K562 (cell line): ENCODE data around the gene VAPB. TPM values are rescaled to one million over a fixed set of nuclear protein-coding genes. Genes with fewer than 3 reads are reported as not detected.

Source experiments
- ATAC-seq: fragments of 200-7000 bp; cut with Tn5 transposase; 3 replicates; pipeline ENCODE4 v1.9.1; 2020; ENCODE audit warnings: moderate library complexity
- BruUV-seq: library from RNA; stranded (reverse); fragments of 400-500 nt; replicated peaks from 2 replicates; lab custom pipeline; 2021; lab: Mats Ljungman, UMichigan
- CTCF ChIA-PET: fragments of 300-600 bp; formaldehyde crosslinking; extraction: SDS; loops from one replicate; lab custom pipeline; 2021; ENCODE audit warnings: low intra/inter-chr PET ratio; lab: Yijun Ruan, JAX
- POLR2A ChIA-PET: fragments of 300-600, 350-650 bp; sonication (Branson Sonifier 250); formaldehyde crosslinking; extraction: SDS; loops from one replicate; lab custom pipeline; 2021; ENCODE audit warnings: antibody characterized with exemption, inconsistent platforms; lab: Yijun Ruan, JAX
- DNase-seq, 4 experiments: peaks; one replicate each; pipeline versions ENCODE4 v3.0.0 to v3.0.0-alpha.2; 2011 to 2018; ENCODE audit warnings: low spot score in 3 of 4, mixed read lengths in 3 of 4; ENCODE audit errors: extremely low read depth in 1 of 4
- FAIRE-seq: peaks from 2 replicates; lab custom pipeline; 2011; peaks lifted over from hg19 to GRCh38; lab: Jason Lieb, UNC
- H2AFZ ChIP-seq: 2 replicates; pipeline ENCODE4 v1.6.0; 2011; ENCODE audit warnings: low read depth, low read length, control low read depth, inconsistent platforms
- H3K27ac ChIP-seq: fragments of 200-600 bp; 3 replicates; pipeline ENCODE4 v1.8.0; 2011; ENCODE audit warnings: low read depth, mild to moderate bottlenecking, control low read depth, inconsistent platforms, low read length, moderate library complexity, mixed read lengths; ENCODE audit errors: extremely low read depth
- H3K27me3 ChIP-seq, 2 experiments: fragments of 300-600 bp in 1 of 2; 2 replicates in 1 of 2; 3 replicates in 1 of 2; pipeline versions ENCODE4 v1.6.0 to v1.8.0; 2011; ENCODE audit warnings: inconsistent platforms in 2 of 2, low read length in 2 of 2, mild to moderate bottlenecking in 1 of 2, mixed read lengths in 1 of 2, moderate library complexity in 1 of 2; ENCODE audit not compliant: control insufficient read depth in 2 of 2, insufficient read depth in 2 of 2
- H3K36me3 ChIP-seq: fragments of 300-600 bp; 3 replicates; pipeline ENCODE4 v1.8.0; 2011; ENCODE audit warnings: mild to moderate bottlenecking, low read length, inconsistent platforms; ENCODE audit not compliant: control insufficient read depth, insufficient read depth
- H3K4me1 ChIP-seq, 2 experiments: fragments of 200-600 bp in 1 of 2; replicated peaks in 1 of 2; 2 replicates in 1 of 2; 3 replicates in 1 of 2; pipeline versions ENCODE4 v1.5.1 to v1.8.0; 2011; ENCODE audit warnings: inconsistent platforms in 2 of 2, low read length in 2 of 2, mild to moderate bottlenecking in 1 of 2, mixed read lengths in 1 of 2, moderate library complexity in 1 of 2; ENCODE audit not compliant: control insufficient read depth in 2 of 2, insufficient read depth in 2 of 2
- H3K4me2 ChIP-seq: 2 replicates; pipeline ENCODE4 v1.6.1; 2011; ENCODE audit warnings: low read length, control low read depth, inconsistent platforms, mixed read lengths; ENCODE audit not compliant: insufficient read depth
- H3K4me3 ChIP-seq: fragments of 200-600 bp; sonication (generic), shearing (Covaris generic); 2 replicates; pipeline ENCODE4 v1.5.1; 2016; ENCODE audit warnings: control low read depth, inconsistent platforms
- H3K79me2 ChIP-seq: fragments of 200-600 bp; 3 replicates; pipeline ENCODE4 v1.8.0; 2011; ENCODE audit warnings: low read length, inconsistent platforms; ENCODE audit not compliant: control insufficient read depth, insufficient read depth
- H3K9ac ChIP-seq, 2 experiments: 2 replicates each; pipeline versions ENCODE4 v1.6.0 to v1.6.1; 2011; ENCODE audit warnings: low read depth in 2 of 2, low read length in 2 of 2, control low read depth in 1 of 2, inconsistent platforms in 1 of 2, mild to moderate bottlenecking in 1 of 2, mixed read lengths in 1 of 2; ENCODE audit not compliant: insufficient read depth in 1 of 2
- H3K9me1 ChIP-seq: one replicate; pipeline ENCODE4 v1.6.0; 2011; ENCODE audit warnings: inconsistent platforms, mild to moderate bottlenecking, low read length, moderate library complexity; ENCODE audit not compliant: control insufficient read depth, insufficient read depth
- H3K9me3 ChIP-seq: replicated peaks from 2 replicates; pipeline ENCODE4 v1.5.1; 2011; ENCODE audit warnings: low read depth, low read length, inconsistent platforms; ENCODE audit not compliant: control insufficient read depth, insufficient read depth
- H4K20me1 ChIP-seq: replicated peaks from 2 replicates; pipeline ENCODE4 v1.6.1; 2011; ENCODE audit warnings: low read length, inconsistent platforms, mixed read lengths; ENCODE audit not compliant: control insufficient read depth, insufficient read depth
- ARNT ChIP-seq, 2 experiments: fragments of 450-650 bp; IDR thresholded peaks; 2 replicates each; pipeline ENCODE4 v1.6.1; 2016; ENCODE audit warnings: mild to moderate bottlenecking in 1 of 2
- BACH1 ChIP-seq: fragments of 200-800 bp; sonication (Bioruptor generic); IDR thresholded peaks from 2 replicates; pipeline ENCODE4 v1.6.1; 2016; ENCODE audit warnings: missing genetic modification characterization, missing compliant biosample characterization
- CBFA2T3 ChIP-seq: fragments of 450-650 bp; IDR thresholded peaks from 2 replicates; pipeline ENCODE4 v1.6.1; 2017
- EP300 ChIP-seq: IDR thresholded peaks from 2 replicates; pipeline ENCODE4 v1.6.1; 2012; ENCODE audit warnings: low read length, improper control_type of control experiment
- HSF4 ChIP-seq: fragments of 250-450 bp; sonication (Bioruptor Pico); IDR thresholded peaks from 2 replicates; pipeline ENCODE4 v2.1.2; 2022; ENCODE audit warnings: mild to moderate bottlenecking, moderate library complexity, borderline replicate concordance
- NR0B1 ChIP-seq: fragments of 450-650 bp; IDR thresholded peaks from one replicate; pipeline ENCODE4 v1.6.1; 2018; ENCODE audit warnings: mild to moderate bottlenecking, moderate library complexity; ENCODE audit not compliant: partially characterized antibody
- POLR2AphosphoS5 ChIP-seq: IDR thresholded peaks from 2 replicates; pipeline ENCODE4 v1.6.1; 2011; ENCODE audit warnings: mild to moderate bottlenecking, low read depth, low read length, moderate library complexity; ENCODE audit not compliant: control insufficient read depth, insufficient read depth
- SRSF3 ChIP-seq: fragments of 200-400 bp; formaldehyde crosslinking; IDR thresholded peaks from 2 replicates; pipeline ENCODE4 v1.6.1; 2016; ENCODE audit warnings: mild to moderate bottlenecking, low read length, moderate library complexity; ENCODE audit not compliant: insufficient read depth
- TEAD2 ChIP-seq: fragments of 450-650 bp; IDR thresholded peaks from 2 replicates; pipeline ENCODE4 v1.6.1; 2016; ENCODE audit warnings: missing genetic modification characterization, control low read depth, missing compliant biosample characterization
- U2AF2 ChIP-seq: fragments of 200-400 bp; formaldehyde crosslinking; optimal IDR thresholded peaks from 2 replicates; pipeline ENCODE3; 2017; ENCODE audit warnings: low read depth, mild to moderate bottlenecking, low read length
- ZC3H4 ChIP-seq: sonication (generic); formaldehyde crosslinking; IDR thresholded peaks from 2 replicates; pipeline ENCODE4 v1.9.0; 2021; ENCODE audit warnings: missing genetic modification reagents, borderline replicate concordance
- ZNF197 ChIP-seq: fragments of 200-800 bp; sonication (Bioruptor generic); IDR thresholded peaks from 2 replicates; pipeline ENCODE4 v1.6.1; 2016; ENCODE audit warnings: low read depth, missing genetic modification characterization, missing compliant biosample characterization
- ZNF280B ChIP-seq: fragments of 250-450 bp; sonication (Bioruptor Pico); IDR thresholded peaks from 2 replicates; pipeline ENCODE4 v1.5.1; 2021; ENCODE audit warnings: mild to moderate bottlenecking
- ZNF395 ChIP-seq: fragments of 200-800 bp; sonication (Bioruptor generic); IDR thresholded peaks from 2 replicates; pipeline ENCODE4 v1.6.1; 2017; ENCODE audit warnings: missing genetic modification characterization, missing compliant biosample characterization
- ZNF436 ChIP-seq: fragments of 250-450, 450-650 bp; sonication (Bioruptor Pico); formaldehyde crosslinking; IDR thresholded peaks from 2 replicates; pipeline ENCODE4 v1.7.0; 2020; ENCODE audit warnings: mild to moderate bottlenecking
- ZNF740 ChIP-seq, 3 experiments: fragments of 200-800 bp in 1 of 3; sonication (Bioruptor generic) in 1 of 3; sonication (generic) in 1 of 3; formaldehyde crosslinking in 1 of 3; IDR thresholded peaks; 2 replicates each; pipeline versions ENCODE4 v1.6.1 to v1.8.0; 2016 to 2022; ENCODE audit warnings: mild to moderate bottlenecking in 2 of 3, missing compliant biosample characterization in 2 of 3, missing genetic modification characterization in 2 of 3, missing genetic modification reagents in 1 of 3
- WGBS: fragments of 100-300 bp; shearing (Covaris generic); methylation state at CpG from one replicate; pipeline ENCODE4 v1.1.6; 2016; ENCODE audit warnings: low coverage, mixed read lengths; ENCODE audit not compliant: insufficient coverage; ENCODE audit errors: missing lambda C conversion rate; 5-methylcytosine and 5-hydroxymethylcytosine counted together
- in situ Hi-C: fragments of 300-500 bp; cut with MboI; formaldehyde crosslinking; loops from 4 replicates; pipeline ENCODE4 v1.15.0; 2018; ENCODE audit warnings: inconsistent platforms, mixed read lengths
- intact Hi-C: fragments of 100-400 bp; cut with micrococcal nuclease; formaldehyde crosslinking; loops from 2 replicates; pipeline ENCODE4 v1.14.2; 2022
- polyA plus RNA-seq, 8 experiments: library from polyadenylated mRNA; depleted of rRNA in 4 of 8; stranded (reverse) in 5 of 8; unstranded in 3 of 8; fragments of >200 nt; fragmentation: Nextera tagmentation in 2 of 8; fragmentation: Illumina TruSeq in 1 of 8; extraction: Ambion mirVana in 2 of 8; extraction: Trizol in 1 of 8; gene quantifications; 2 replicates each; pipeline versions ENCODE4 v1.2.1 to v1.2.3, GENCODE V29; 2011 to 2014; ENCODE audit warnings: inconsistent platforms in 1 of 8, missing spikeins in 1 of 8
- total RNA-seq, 7 experiments: library from RNA; depleted of rRNA in 6 of 7; stranded (reverse); fragments of >200 nt in 6 of 7; fragmentation: Illumina TruSeq in 2 of 7; extraction: Trizol in 2 of 7; gene quantifications; 2 replicates each; pipeline versions ENCODE4 v1.2.1 to v1.2.3, GENCODE V29; 2011 to 2021; ENCODE audit warnings: low replicate concordance in 1 of 7

VAPB gene
- total and polyA plus RNA-seq, 9 of the 15 experiments (the other 6 are each of a cell fraction or from before 2014, with no cell fraction given): 3.4 to 51.0 (median 27.9) TPM

- peaks cover 9 to 32% of the 10 kb centered on the region in 2 experiments for H3K4me1 ChIP-seq
- in situ Hi-C loops: no loop called here
- CTCF ChIA-PET: no interaction called here
- POLR2A ChIA-PET: interaction anchor here (1.0 kb wide), 1 partner anchor 17 kb away, joined by 3 read pairs; no protein-coding TSS in a partner anchor
- intact Hi-C loops: no loop called here
- no TSS peak for BruUV-seq
- peaks cover 50% of the 10 kb centered on the region for H4K20me1 ChIP-seq
- H3K36me3 ChIP-seq: peaks cover 24% of the 10 kb centered on the region
- no peaks in the 10 kb centered on the region for H3K9me3 ChIP-seq
- no peak overlapping the region for H3K4me2 ChIP-seq
- no peak overlapping the region for H3K9ac ChIP-seq
- DNase-seq: no peak
- peaks cover 99% of the 10 kb centered on the region for H3K79me2 ChIP-seq
- H2AFZ ChIP-seq: no peak overlapping the region
- no peaks in the 10 kb centered on the region for H3K9me1 ChIP-seq
- no peak overlapping the region for H3K4me3 ChIP-seq
- H3K27ac ChIP-seq: no peak overlapping the region
- ATAC-seq: no peak
- WGBS: 90% methylated on average over 5 of the region's 5 CpGs
- no peak for FAIRE-seq
- H3K27me3 ChIP-seq: no peaks in the 10 kb centered on the region
- TF ChIP-seq ZNF197 (CRISPR knock-in tag) (no peak), BACH1 (tag) (no peak), NR0B1 (no peak), ZC3H4 (CRISPR knock-in tag) (no peak), ZNF740 (CRISPR knock-in tag; IDR thresholded peaks at IDR 0.05) (no peak), ZNF740 (tag; IDR thresholded peaks at IDR 0.05) (no peak), CBFA2T3 (no peak), EP300 (no peak), HSF4 (no peak), ZNF395 (CRISPR knock-in tag) (no peak), POLR2AphosphoS5 (no peak), TEAD2 (tag) (no peak), ARNT (IDR thresholded peaks at IDR 0.05) (no peak), SRSF3 (no peak), ZNF436 (no peak), ZNF280B (CRISPR knock-in tag) (no peak), U2AF2 (no peak)
Measured at GRCh38 chr20:58402827-58403226, 13.8 kb downstream of the VAPB start.
